D721Med (cell line): ENCODE data around the gene ANTXR1.

Source experiments
- DNase-seq: peaks from one replicate; pipeline ENCODE4 v3.0.0; 2011; ENCODE audit warnings: low spot score; ENCODE audit not compliant: insufficient read length
- FAIRE-seq: peaks from 2 replicates; lab custom pipeline; 2011; peaks lifted over from hg19 to GRCh38; lab: Jason Lieb, UNC
- TF ChIP-seq, protein P1 (sequence below): IDR thresholded peaks from 2 replicates; pipeline ENCODE4 v1.5.1; 2012; ENCODE audit warnings: mild to moderate bottlenecking, control low read depth; ENCODE audit not compliant: insufficient read depth; ENCODE audit errors: missing control alignments

ANTXR1 gene

DNA sequence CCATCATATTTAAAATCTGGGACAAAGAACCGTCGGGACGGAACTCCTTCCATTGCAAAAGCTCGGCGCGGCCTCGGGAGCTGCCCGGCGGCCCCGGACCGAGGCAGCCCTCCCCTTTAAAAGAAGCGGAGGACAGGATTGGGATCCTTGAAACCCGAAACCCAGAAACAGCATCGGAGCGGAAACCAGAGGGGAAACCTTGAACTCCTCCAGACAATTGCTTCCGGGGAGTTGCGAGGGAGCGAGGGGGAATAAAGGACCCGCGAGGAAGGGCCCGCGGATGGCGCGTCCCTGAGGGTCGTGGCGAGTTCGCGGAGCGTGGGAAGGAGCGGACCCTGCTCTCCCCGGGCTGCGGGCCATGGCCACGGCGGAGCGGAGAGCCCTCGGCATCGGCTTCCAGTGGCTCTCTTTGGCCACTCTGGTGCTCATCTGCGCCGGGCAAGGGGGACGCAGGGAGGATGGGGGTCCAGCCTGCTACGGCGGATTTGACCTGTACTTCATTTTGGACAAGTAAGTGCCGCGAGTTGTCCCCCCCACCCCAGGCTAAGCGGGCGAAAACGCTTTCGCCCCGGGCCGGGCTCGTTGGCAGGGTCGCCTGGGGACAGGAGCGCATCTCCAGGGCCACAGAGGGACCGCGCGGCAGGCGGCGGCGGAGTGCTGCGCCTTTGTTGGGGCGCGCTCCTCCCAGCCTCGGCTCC, at the start of gene ANTXR1:
Gene ANTXR1, plus strand, starts transcription at position 38 of the 698 bp plus-strand sequence. Its CDS starts 321 bp downstream, at position 359.
- no peak for FAIRE-seq
- TF ChIP-seq, protein P1, sequence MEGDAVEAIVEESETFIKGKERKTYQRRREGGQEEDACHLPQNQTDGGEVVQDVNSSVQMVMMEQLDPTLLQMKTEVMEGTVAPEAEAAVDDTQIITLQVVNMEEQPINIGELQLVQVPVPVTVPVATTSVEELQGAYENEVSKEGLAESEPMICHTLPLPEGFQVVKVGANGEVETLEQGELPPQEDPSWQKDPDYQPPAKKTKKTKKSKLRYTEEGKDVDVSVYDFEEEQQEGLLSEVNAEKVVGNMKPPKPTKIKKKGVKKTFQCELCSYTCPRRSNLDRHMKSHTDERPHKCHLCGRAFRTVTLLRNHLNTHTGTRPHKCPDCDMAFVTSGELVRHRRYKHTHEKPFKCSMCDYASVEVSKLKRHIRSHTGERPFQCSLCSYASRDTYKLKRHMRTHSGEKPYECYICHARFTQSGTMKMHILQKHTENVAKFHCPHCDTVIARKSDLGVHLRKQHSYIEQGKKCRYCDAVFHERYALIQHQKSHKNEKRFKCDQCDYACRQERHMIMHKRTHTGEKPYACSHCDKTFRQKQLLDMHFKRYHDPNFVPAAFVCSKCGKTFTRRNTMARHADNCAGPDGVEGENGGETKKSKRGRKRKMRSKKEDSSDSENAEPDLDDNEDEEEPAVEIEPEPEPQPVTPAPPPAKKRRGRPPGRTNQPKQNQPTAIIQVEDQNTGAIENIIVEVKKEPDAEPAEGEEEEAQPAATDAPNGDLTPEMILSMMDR = no peak
- peak; percentile 34 for DNase-seq

DNA sequence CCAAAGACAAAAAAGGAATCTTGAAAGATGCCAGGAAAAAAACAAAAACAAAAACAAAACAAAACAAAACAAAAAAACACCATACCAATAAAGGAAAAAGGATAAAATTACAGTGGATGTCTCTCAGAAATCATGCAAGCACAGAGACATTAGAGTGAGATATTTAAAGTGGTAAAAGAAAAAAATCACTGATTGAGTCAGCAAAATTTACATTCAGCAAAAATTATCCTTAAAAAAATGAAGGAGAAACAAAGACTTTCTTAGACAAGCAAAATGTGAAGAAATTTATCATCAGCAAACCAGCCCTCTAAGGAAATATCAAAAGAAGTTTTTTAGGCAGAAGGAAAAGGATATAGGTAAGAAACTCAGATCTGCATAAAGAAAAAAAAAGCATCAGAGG, 48.7 kb upstream of the ANTXR1 start:
- TF ChIP-seq, protein P1 = no peak
- FAIRE-seq (no peak), DNase-seq (no peak)

DNA sequence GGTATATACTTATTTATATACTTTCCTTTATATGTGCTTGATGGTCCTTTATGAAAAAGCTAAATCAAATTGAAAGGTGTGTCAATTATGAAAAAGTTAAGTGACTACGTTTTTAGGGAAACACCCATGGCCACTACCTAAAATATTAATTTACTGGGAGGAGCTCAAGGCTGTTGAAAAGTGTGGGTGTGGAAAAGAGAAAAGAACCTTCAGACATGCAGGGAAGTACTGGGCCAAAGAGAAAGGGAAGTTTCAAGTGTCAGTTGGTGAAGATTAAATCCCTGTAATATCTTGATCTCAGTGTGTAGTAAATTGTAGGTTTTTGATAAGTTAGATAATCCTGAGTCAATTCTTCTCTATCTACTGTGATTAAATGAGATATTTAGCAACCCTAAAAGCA, 44.8 kb upstream of the ANTXR1 start:
- FAIRE-seq (no peak), DNase-seq (no peak)
- TF ChIP-seq, protein P1 = no peak

DNA sequence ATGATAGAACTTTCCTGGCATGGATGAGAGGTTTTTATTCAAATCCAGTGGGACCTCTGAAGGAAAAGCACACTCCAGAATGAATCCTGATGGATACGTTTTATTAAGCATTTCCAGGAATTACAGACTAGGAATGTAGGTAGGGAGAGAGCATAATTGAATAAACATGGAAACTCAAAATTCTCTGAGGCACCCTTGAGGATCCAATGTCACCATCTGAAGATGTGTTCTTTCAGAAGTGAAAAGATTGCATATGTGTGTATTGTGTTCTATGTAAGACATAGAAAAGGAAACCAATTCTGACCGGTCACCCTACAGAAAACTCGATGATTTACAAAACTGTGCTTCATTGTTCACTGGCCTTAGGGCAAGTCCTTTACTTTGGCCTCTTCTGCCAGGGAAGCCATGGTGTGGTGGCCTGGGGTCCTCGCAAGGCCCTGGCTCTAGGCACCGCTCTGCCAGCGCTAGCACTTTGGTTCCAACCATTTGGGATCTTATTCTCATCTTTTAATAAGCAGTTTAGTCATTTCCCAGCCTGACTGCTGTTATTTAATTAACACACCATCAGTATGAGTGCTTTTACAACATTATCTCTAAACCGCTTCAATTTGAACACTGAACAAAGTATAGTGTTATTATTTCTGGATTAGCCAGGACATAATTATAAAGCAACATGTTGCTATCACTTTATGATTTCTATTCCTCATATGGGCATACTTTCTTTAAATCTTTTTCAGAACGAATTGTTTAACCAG, 43.1 kb upstream of the ANTXR1 start:
- DNase-seq = no peak
- FAIRE-seq = no peak
- TF ChIP-seq, protein P1 = no peak

DNA sequence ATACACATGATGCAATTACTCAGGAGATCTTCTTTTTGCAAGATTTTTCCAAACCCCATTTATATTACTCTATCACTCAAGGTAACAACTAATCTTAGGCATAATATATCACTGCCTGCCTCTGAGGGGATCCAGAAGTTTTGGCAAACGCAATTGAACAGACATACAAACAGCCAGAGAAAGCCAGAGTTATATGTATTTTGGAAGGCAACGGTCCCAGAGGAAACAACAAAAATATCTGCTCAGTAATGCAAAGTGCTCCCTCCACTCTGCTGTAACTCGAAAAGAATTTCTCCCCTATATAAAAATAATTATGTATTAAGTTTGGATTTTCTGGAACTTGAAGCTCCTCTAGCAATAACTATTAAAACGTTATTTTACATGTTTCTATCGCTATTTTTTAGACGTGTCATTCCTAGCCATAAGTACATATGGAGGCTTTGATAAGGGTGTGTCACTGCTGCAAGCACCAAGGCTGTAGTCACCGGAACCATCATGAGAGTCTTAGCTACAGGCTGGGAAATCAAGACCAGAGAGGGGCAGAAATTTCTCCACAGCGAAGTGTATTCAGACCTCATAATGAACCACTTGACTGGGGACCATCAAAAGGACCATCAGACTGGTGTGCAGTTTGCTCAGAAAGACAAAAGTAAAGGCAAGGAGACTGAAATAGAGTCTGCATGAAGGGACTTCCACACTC, 42.3 kb upstream of the ANTXR1 start:
- FAIRE-seq (no peak), DNase-seq (no peak)
- TF ChIP-seq, protein P1 = no peak

DNA sequence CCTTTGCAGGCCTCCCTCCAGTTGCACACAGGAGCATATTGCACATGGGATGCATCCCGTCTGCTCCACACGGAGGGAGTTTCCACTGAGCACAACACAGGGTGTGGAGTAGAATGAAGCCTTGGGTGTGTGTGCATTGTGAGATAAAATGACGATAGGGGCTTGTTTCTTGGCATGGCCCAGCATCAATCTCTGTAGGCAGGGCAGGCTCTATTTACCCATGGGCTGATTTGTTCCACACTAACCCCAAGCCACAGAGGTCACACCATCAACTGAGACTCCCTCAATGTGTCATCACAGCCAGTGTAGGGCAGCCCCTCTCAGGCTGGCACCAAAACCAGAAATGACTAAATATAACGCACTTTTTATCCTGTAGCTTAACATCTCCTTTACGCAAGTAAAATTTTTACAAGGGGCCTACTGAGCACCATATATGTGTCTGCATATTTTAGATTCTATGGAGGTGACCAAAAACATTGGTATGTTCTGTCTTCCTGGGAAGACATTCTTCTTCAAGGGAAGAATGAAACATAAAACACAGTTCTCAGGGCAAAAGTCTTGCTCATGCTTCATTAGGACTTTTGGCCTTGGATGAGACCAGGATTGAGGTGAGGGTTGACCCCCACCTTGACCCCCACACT, 41.3 kb upstream of the ANTXR1 start:
- DNase-seq = no peak
- FAIRE-seq = no peak
- TF ChIP-seq, protein P1 = no peak
